ENCODE data around the gene PTMS. TPM values are rescaled to one million over a fixed set of nuclear protein-coding genes. Genes with fewer than 3 reads are reported as not detected.

PTMS gene
- total and polyA plus RNA-seq, 9 of the 15 experiments (the other 6 are each of a cell fraction or from before 2014, with no cell fraction given), result 5.1 to 287 (median 78.5) TPM

GRCh38 chr12:6818222-6818621 is 52.1 kb downstream of the PTMS start (continued):
- TF ChIP-seq MGA (IDR thresholded peaks at IDR 0.05), result no peak
- TF ChIP-seq KAT8 (IDR thresholded peaks at IDR 0.05; ENCODE audit: low read depth), result no peak
- TF ChIP-seq ZBTB40 (IDR thresholded peaks at IDR 0.05), result no peak
- no peak for TF ChIP-seq ZBTB40 (CRISPR knock-in tag; IDR thresholded peaks at IDR 0.05)
- no peak for TF ChIP-seq RBM25 (IDR thresholded peaks at IDR 0.05; ENCODE audit: low read depth, low read length, severe bottlenecking)
- TF ChIP-seq MITF (IDR thresholded peaks at IDR 0.05), result no peak

All from K562 (cell line).